Uterus (tissue), 4 donors: ENCODE results near the gene CRACDL. TPM values are rescaled to one million over a fixed set of nuclear protein-coding genes. Genes with fewer than 3 reads are reported as not detected.
A peak's percentile ranks its signal among the peaks of the same experiment; 100 is the strongest.
"Not testable (repeated sequence)": the region's sequence is repeated elsewhere in the genome, so short reads cannot be mapped to it uniquely, and the experiment has no call there.

Experiments used
- DNase-seq, 2 donors: peaks; one replicate each; pipeline ENCODE4 v3.0.0-alpha.2; 2019 to 2020
- H3K27ac ChIP-seq, 2 donors: fragments of 200-600 bp; sonication (generic); 1 replicate in 1 of 2; 2 replicates in 1 of 2; pipeline ENCODE4 v1.5.1; 2016 to 2018
- H3K27me3 ChIP-seq, 2 donors: fragments of 200-600 bp; sonication (generic); one replicate each; pipeline ENCODE4 v1.5.1; 2018 to 2019; ENCODE audit warnings: control low read depth in 1 of 2
- H3K36me3 ChIP-seq, 2 donors: fragments of 200-600 bp; sonication (generic); one replicate each; pipeline ENCODE4 v1.5.1; 2019; ENCODE audit warnings: control low read depth in 1 of 2
- H3K4me1 ChIP-seq, 2 donors: fragments of 200-600 bp; sonication (generic); one replicate each; pipeline ENCODE4 v1.5.1; 2018 to 2019; ENCODE audit warnings: control low read depth in 1 of 2
- H3K4me3 ChIP-seq, 2 donors: fragments of 200-600 bp; sonication (generic); 1 replicate in 1 of 2; 2 replicates in 1 of 2; pipeline ENCODE4 v1.5.1; 2018 to 2019; ENCODE audit warnings: mild to moderate bottlenecking in 1 of 2
- H3K9me3 ChIP-seq, 2 donors: fragments of 200-600 bp; sonication (generic); one replicate each; pipeline ENCODE4 v1.5.1; 2019; ENCODE audit warnings: control low read depth in 1 of 2
- CTCF ChIP-seq, 4 experiments: fragments of 200-600 bp in 2 of 4; fragments of 450-650 bp in 2 of 4; sonication (generic) in 2 of 4; IDR thresholded peaks; one replicate each; pipeline ENCODE4 v1.5.1; 2016 to 2019; ENCODE audit warnings: antibody characterized with exemption in 4 of 4, mild to moderate bottlenecking in 2 of 4, moderate library complexity in 1 of 4
- POLR2A ChIP-seq, 2 donors: fragments of 450-650 bp; IDR thresholded peaks; one replicate each; pipeline ENCODE4 v1.6.1; 2016; ENCODE audit warnings: antibody characterized with exemption in 2 of 2, mild to moderate bottlenecking in 1 of 2, moderate library complexity in 1 of 2
- intact Hi-C: fragments of 100-400 bp; cut with DNase I; formaldehyde crosslinking; loops from one replicate; pipeline ENCODE4 v1.15.1; 2023; ENCODE audit warnings: low total_unique reads
- total RNA-seq, 4 donors: library from RNA; depleted of rRNA in 3 of 4; stranded (reverse); fragments of >200 nt in 3 of 4; gene quantifications; one replicate each; pipeline versions ENCODE4 v1.1.0 to v1.2.4, GENCODE V29; 2014 to 2023
- donor health status: DM: yes; HTN: yes; CAD: no.

Gene CRACDL
- total RNA-seq, 4 donors from 2014 or later, result 1.5 to 14.6 (median 6.1) TPM

GRCh38 chr2:98761267-98761781 lies 174.7 kb downstream of the CRACDL start:
- intact Hi-C loops, result no loop called here

GRCh38 chr2:98759827-98760625 lies 176.0 kb downstream of the CRACDL start:
- no peak for DNase-seq
- intact Hi-C loops, result no loop called here
- TF ChIP-seq POLR2A (IDR thresholded peaks at IDR 0.05), result no peak
- TF ChIP-seq CTCF (IDR thresholded peaks at IDR 0.05), result no peak
- Histone ChIP-seq H3K27ac (no peak overlapping the region), H3K36me3 (no peaks in the 10 kb centered on the region), H3K4me3 (no peak overlapping the region), H3K9me3 (no peaks in the 10 kb centered on the region), H3K4me1 (peaks cover 0 to 6% of the 10 kb centered on the region in 2 donors), H3K27me3 (no peaks in the 10 kb centered on the region)

More at GRCh38 chr2:98761267-98761781, 174.7 kb downstream of the CRACDL start:
- Histone ChIP-seq H3K27me3 (no peaks in the 10 kb centered on the region), H3K4me3 (no peak overlapping the region), H3K36me3 (no peaks in the 10 kb centered on the region), H3K9me3 (no peaks in the 10 kb centered on the region), H3K4me1 (peaks cover 0 to 6% of the 10 kb centered on the region in 2 donors), H3K27ac (no peak overlapping the region)
- DNase-seq, result no peak
- TF ChIP-seq POLR2A (IDR thresholded peaks at IDR 0.05), result no peak
- no peak for TF ChIP-seq CTCF (IDR thresholded peaks at IDR 0.05)

GRCh38 chr2:98759338-98759737 lies 176.7 kb downstream of the CRACDL start:
- Histone ChIP-seq H3K27me3 (no peaks in the 10 kb centered on the region), H3K9me3 (no peaks in the 10 kb centered on the region), H3K4me3 (no peak overlapping the region), H3K36me3 (no peaks in the 10 kb centered on the region), H3K27ac (no peak overlapping the region), H3K4me1 (peaks cover 0 to 6% of the 10 kb centered on the region in 2 donors)
- intact Hi-C loops, result no loop called here
- DNase-seq, result no peak
- no peak for TF ChIP-seq POLR2A (IDR thresholded peaks at IDR 0.05)
- no peak for TF ChIP-seq CTCF (IDR thresholded peaks at IDR 0.05)

- H3K4me3 ChIP-seq, result no peak overlapping the region
- no peaks in the 10 kb centered on the region for H3K27me3 ChIP-seq
- H3K9me3 ChIP-seq, result no peaks in the 10 kb centered on the region
- no peaks in the 10 kb centered on the region for H3K36me3 ChIP-seq
- peak overlapping the region; percentile 9 to 17 for H3K27ac ChIP-seq
- TF ChIP-seq POLR2A (IDR thresholded peaks at IDR 0.05) (no peak), CTCF (IDR thresholded peaks at IDR 0.05) (peak in 1 of 4 experiments; percentile 20)
- H3K4me1 ChIP-seq, result peaks cover 0 to 6% of the 10 kb centered on the region in 2 donors
- DNase-seq, result peak; percentile 53 to 71
- intact Hi-C loops, result no loop called here
These were observed 178.1 kb downstream of the CRACDL start for GRCh38 chr2:98757904-98758421.

- no peak for DNase-seq
- Histone ChIP-seq H3K4me1 (peaks cover 0 to 6% of the 10 kb centered on the region in 2 donors), H3K36me3 (no peaks in the 10 kb centered on the region), H3K4me3 (no peak overlapping the region), H3K9me3 (no peaks in the 10 kb centered on the region), H3K27ac (no peak overlapping the region), H3K27me3 (no peaks in the 10 kb centered on the region)
- TF ChIP-seq POLR2A (IDR thresholded peaks at IDR 0.05), result no peak
- no peak for TF ChIP-seq CTCF (IDR thresholded peaks at IDR 0.05)
- intact Hi-C loops, result no loop called here
These were observed 182.2 kb downstream of the CRACDL start for GRCh38 chr2:98753801-98754200.

GRCh38 chr2:98752711-98753110 lies 183.3 kb downstream of the CRACDL start:
- H3K4me3 ChIP-seq, DNase-seq, intact Hi-C loops, H3K27ac ChIP-seq, H3K36me3 ChIP-seq, H3K27me3 ChIP-seq, H3K4me1 ChIP-seq, H3K9me3 ChIP-seq: not testable (repeated sequence)
